K562 (cell line): ENCODE results near the gene ELL3. TPM values are rescaled to one million over a fixed set of nuclear protein-coding genes. Genes with fewer than 3 reads are reported as not detected.
A peak's percentile ranks its signal among the peaks of the same experiment; 100 is the strongest.

ENCODE experiments used
- ATAC-seq: fragments of 200-7000 bp; cut with Tn5 transposase; 3 replicates; pipeline ENCODE4 v1.9.1; 2020; ENCODE audit warnings: moderate library complexity
- BruUV-seq: library from RNA; stranded (reverse); fragments of 400-500 nt; replicated peaks from 2 replicates; lab custom pipeline; 2021; lab: Mats Ljungman, UMichigan
- CTCF ChIA-PET: fragments of 300-600 bp; formaldehyde crosslinking; extraction: SDS; loops from one replicate; lab custom pipeline; 2021; ENCODE audit warnings: low intra/inter-chr PET ratio; lab: Yijun Ruan, JAX
- POLR2A ChIA-PET: fragments of 300-600, 350-650 bp; sonication (Branson Sonifier 250); formaldehyde crosslinking; extraction: SDS; loops from one replicate; lab custom pipeline; 2021; ENCODE audit warnings: antibody characterized with exemption, inconsistent platforms; lab: Yijun Ruan, JAX
- DNase-seq, 4 experiments: peaks; one replicate each; pipeline versions ENCODE4 v3.0.0 to v3.0.0-alpha.2; 2011 to 2018; ENCODE audit warnings: low spot score in 3 of 4, mixed read lengths in 3 of 4; ENCODE audit errors: extremely low read depth in 1 of 4
- FAIRE-seq: peaks from 2 replicates; lab custom pipeline; 2011; peaks lifted over from hg19 to GRCh38; lab: Jason Lieb, UNC
- H2AFZ ChIP-seq: 2 replicates; pipeline ENCODE4 v1.6.0; 2011; ENCODE audit warnings: low read depth, low read length, control low read depth, inconsistent platforms
- H3K27ac ChIP-seq: fragments of 200-600 bp; 3 replicates; pipeline ENCODE4 v1.8.0; 2011; ENCODE audit warnings: low read depth, mild to moderate bottlenecking, control low read depth, inconsistent platforms, low read length, moderate library complexity, mixed read lengths; ENCODE audit errors: extremely low read depth
- H3K27me3 ChIP-seq, 2 experiments: fragments of 300-600 bp in 1 of 2; 2 replicates in 1 of 2; 3 replicates in 1 of 2; pipeline versions ENCODE4 v1.6.0 to v1.8.0; 2011; ENCODE audit warnings: inconsistent platforms in 2 of 2, low read length in 2 of 2, mild to moderate bottlenecking in 1 of 2, mixed read lengths in 1 of 2, moderate library complexity in 1 of 2; ENCODE audit not compliant: control insufficient read depth in 2 of 2, insufficient read depth in 2 of 2
- H3K36me3 ChIP-seq: fragments of 300-600 bp; 3 replicates; pipeline ENCODE4 v1.8.0; 2011; ENCODE audit warnings: mild to moderate bottlenecking, low read length, inconsistent platforms; ENCODE audit not compliant: control insufficient read depth, insufficient read depth
- H3K4me1 ChIP-seq, 2 experiments: fragments of 200-600 bp in 1 of 2; replicated peaks in 1 of 2; 2 replicates in 1 of 2; 3 replicates in 1 of 2; pipeline versions ENCODE4 v1.5.1 to v1.8.0; 2011; ENCODE audit warnings: inconsistent platforms in 2 of 2, low read length in 2 of 2, mild to moderate bottlenecking in 1 of 2, mixed read lengths in 1 of 2, moderate library complexity in 1 of 2; ENCODE audit not compliant: control insufficient read depth in 2 of 2, insufficient read depth in 2 of 2
- H3K4me2 ChIP-seq: 2 replicates; pipeline ENCODE4 v1.6.1; 2011; ENCODE audit warnings: low read length, control low read depth, inconsistent platforms, mixed read lengths; ENCODE audit not compliant: insufficient read depth
- H3K4me3 ChIP-seq: fragments of 200-600 bp; sonication (generic), shearing (Covaris generic); 2 replicates; pipeline ENCODE4 v1.5.1; 2016; ENCODE audit warnings: control low read depth, inconsistent platforms
- H3K79me2 ChIP-seq: fragments of 200-600 bp; 3 replicates; pipeline ENCODE4 v1.8.0; 2011; ENCODE audit warnings: low read length, inconsistent platforms; ENCODE audit not compliant: control insufficient read depth, insufficient read depth
- H3K9ac ChIP-seq, 2 experiments: 2 replicates each; pipeline versions ENCODE4 v1.6.0 to v1.6.1; 2011; ENCODE audit warnings: low read depth in 2 of 2, low read length in 2 of 2, control low read depth in 1 of 2, inconsistent platforms in 1 of 2, mild to moderate bottlenecking in 1 of 2, mixed read lengths in 1 of 2; ENCODE audit not compliant: insufficient read depth in 1 of 2
- H3K9me1 ChIP-seq: one replicate; pipeline ENCODE4 v1.6.0; 2011; ENCODE audit warnings: inconsistent platforms, mild to moderate bottlenecking, low read length, moderate library complexity; ENCODE audit not compliant: control insufficient read depth, insufficient read depth
- H3K9me3 ChIP-seq: replicated peaks from 2 replicates; pipeline ENCODE4 v1.5.1; 2011; ENCODE audit warnings: low read depth, low read length, inconsistent platforms; ENCODE audit not compliant: control insufficient read depth, insufficient read depth
- H4K20me1 ChIP-seq: replicated peaks from 2 replicates; pipeline ENCODE4 v1.6.1; 2011; ENCODE audit warnings: low read length, inconsistent platforms, mixed read lengths; ENCODE audit not compliant: control insufficient read depth, insufficient read depth
- CBFA2T3 ChIP-seq: fragments of 450-650 bp; IDR thresholded peaks from 2 replicates; pipeline ENCODE4 v1.6.1; 2017
- CEBPG ChIP-seq, 3 experiments: fragments of 200-800 bp in 1 of 3; sonication (Bioruptor generic) in 1 of 3; sonication (generic) in 1 of 3; formaldehyde crosslinking in 1 of 3; IDR thresholded peaks in 2 of 3; conservative IDR thresholded peaks in 1 of 3; 2 replicates each; pipeline versions ENCODE4 v1.6.1 to v1.8.0; 2016 to 2022; ENCODE audit warnings: missing compliant biosample characterization in 2 of 3, missing genetic modification characterization in 2 of 3, mild to moderate bottlenecking in 1 of 3, missing genetic modification reagents in 1 of 3
- CREB5 ChIP-seq: fragments of 250-450 bp; sonication (Bioruptor Pico); IDR thresholded peaks from 2 replicates; pipeline ENCODE4 v1.5.0; 2020; ENCODE audit warnings: mild to moderate bottlenecking
- ELK3 ChIP-seq: fragments of 450-650 bp; formaldehyde crosslinking; IDR thresholded peaks from 2 replicates; pipeline ENCODE4 v1.4.0; 2020; ENCODE audit warnings: mild to moderate bottlenecking
- HSF4 ChIP-seq: fragments of 250-450 bp; sonication (Bioruptor Pico); IDR thresholded peaks from 2 replicates; pipeline ENCODE4 v2.1.2; 2022; ENCODE audit warnings: mild to moderate bottlenecking, moderate library complexity, borderline replicate concordance
- IRF1 ChIP-seq: sonication (generic); formaldehyde crosslinking; IDR thresholded peaks from 2 replicates; pipeline ENCODE4 v1.8.0; 2022; ENCODE audit warnings: missing genetic modification reagents, mild to moderate bottlenecking, borderline replicate concordance
- KDM5B ChIP-seq: fragments of 200-600 bp; sonication (generic); IDR thresholded peaks from 2 replicates; pipeline ENCODE4 v1.6.1; 2012; ENCODE audit warnings: low read depth, mild to moderate bottlenecking, moderate library complexity, low read length, control low read depth, inconsistent platforms; ENCODE audit not compliant: insufficient replicate concordance
- MAX ChIP-seq: sonication (generic); formaldehyde crosslinking; IDR thresholded peaks from 2 replicates; pipeline ENCODE4 v1.9.0; 2022; ENCODE audit warnings: mild to moderate bottlenecking, missing genetic modification reagents
- PHB ChIP-seq: fragments of 250-450 bp; sonication (Bioruptor Pico); IDR thresholded peaks from 2 replicates; pipeline ENCODE4 v1.5.0; 2021
- POLR2AphosphoS5 ChIP-seq: IDR thresholded peaks from 2 replicates; pipeline ENCODE4 v1.6.1; 2011; ENCODE audit warnings: mild to moderate bottlenecking, low read depth, low read length, moderate library complexity; ENCODE audit not compliant: control insufficient read depth, insufficient read depth
- SMAD2 ChIP-seq: fragments of 150-350 bp; IDR thresholded peaks from 2 replicates; pipeline ENCODE4 v1.6.1; 2014; ENCODE audit warnings: low read depth, mild to moderate bottlenecking, low read length
- SUPT5H ChIP-seq: fragments of 450-650 bp; IDR thresholded peaks from 2 replicates; pipeline ENCODE4 v1.6.1; 2016
- TRIM28 ChIP-seq: fragments of 450-650 bp; IDR thresholded peaks from 2 replicates; pipeline ENCODE4 v1.6.1; 2017
- XRCC4 ChIP-seq: IDR thresholded peaks from one replicate; pipeline ENCODE4 v1.6.1; 2011; ENCODE audit not compliant: insufficient read depth, insufficient read length; ENCODE audit errors: extremely low read depth
- ZBTB7A ChIP-seq: IDR thresholded peaks from 2 replicates; pipeline ENCODE4 v1.6.1; 2011; ENCODE audit warnings: low read depth, mild to moderate bottlenecking, low read length, moderate library complexity, borderline replicate concordance; ENCODE audit not compliant: control insufficient read depth
- ZNF764 ChIP-seq: fragments of 250-450 bp; sonication (Bioruptor Pico); IDR thresholded peaks from 2 replicates; pipeline ENCODE4 v1.4.0; 2020; ENCODE audit warnings: low read depth, mild to moderate bottlenecking, moderate library complexity
- ZNF780A ChIP-seq: fragments of 250-450 bp; sonication (Bioruptor Pico); IDR thresholded peaks from 2 replicates; pipeline ENCODE4 v1.5.0; 2021; ENCODE audit warnings: mild to moderate bottlenecking
- WGBS: fragments of 100-300 bp; shearing (Covaris generic); methylation state at CpG from one replicate; pipeline ENCODE4 v1.1.6; 2016; ENCODE audit warnings: low coverage, mixed read lengths; ENCODE audit not compliant: insufficient coverage; ENCODE audit errors: missing lambda C conversion rate; 5-methylcytosine and 5-hydroxymethylcytosine counted together
- in situ Hi-C: fragments of 300-500 bp; cut with MboI; formaldehyde crosslinking; loops from 4 replicates; pipeline ENCODE4 v1.15.0; 2018; ENCODE audit warnings: inconsistent platforms, mixed read lengths
- intact Hi-C: fragments of 100-400 bp; cut with micrococcal nuclease; formaldehyde crosslinking; loops from 2 replicates; pipeline ENCODE4 v1.14.2; 2022
- polyA plus RNA-seq, 8 experiments: library from polyadenylated mRNA; depleted of rRNA in 4 of 8; stranded (reverse) in 5 of 8; unstranded in 3 of 8; fragments of >200 nt; fragmentation: Nextera tagmentation in 2 of 8; fragmentation: Illumina TruSeq in 1 of 8; extraction: Ambion mirVana in 2 of 8; extraction: Trizol in 1 of 8; gene quantifications; 2 replicates each; pipeline versions ENCODE4 v1.2.1 to v1.2.3, GENCODE V29; 2011 to 2014; ENCODE audit warnings: inconsistent platforms in 1 of 8, missing spikeins in 1 of 8
- total RNA-seq, 7 experiments: library from RNA; depleted of rRNA in 6 of 7; stranded (reverse); fragments of >200 nt in 6 of 7; fragmentation: Illumina TruSeq in 2 of 7; extraction: Trizol in 2 of 7; gene quantifications; 2 replicates each; pipeline versions ENCODE4 v1.2.1 to v1.2.3, GENCODE V29; 2011 to 2021; ENCODE audit warnings: low replicate concordance in 1 of 7

ELL3 gene
- total and polyA plus RNA-seq, 9 of the 15 experiments (the other 6 are each of a cell fraction or from before 2014, with no cell fraction given): 0.80 to 5.2 (median 2.6) TPM

- intact Hi-C loops: no loop called here
- TF ChIP-seq PHB: no peak
- no peak for TF ChIP-seq HSF4 (CRISPR knock-in tag)
- TF ChIP-seq XRCC4: no peak
- TF ChIP-seq ZBTB7A: peak; percentile 44; the same call in 1 of the 2 replicates
- TF ChIP-seq KDM5B: peak; percentile 4
- TF ChIP-seq SMAD2: no peak
- TF ChIP-seq MAX: peak; percentile 54; the same call in 1 of the 2 replicates
- no peak for TF ChIP-seq ZNF780A
- no peak for TF ChIP-seq IRF1 (CRISPR knock-in tag)
- no peak for TF ChIP-seq CREB5 (CRISPR knock-in tag)
- TF ChIP-seq SUPT5H: 0 out of 2 replicates have a peak, but pooled peaks have one; percentile 10
- no peak for TF ChIP-seq TRIM28
- TF ChIP-seq CBFA2T3: peak; percentile 31; the same call in 1 of the 2 replicates
- peak; percentile 39; the same call in 1 of the 2 replicates for TF ChIP-seq POLR2AphosphoS5
- no peak for TF ChIP-seq ELK3 (CRISPR knock-in tag)
- no peak for TF ChIP-seq ZNF764 (CRISPR knock-in tag)
- TF ChIP-seq CEBPG (CRISPR knock-in tag; IDR thresholded peaks at IDR 0.05): 0 out of 2 replicates have a peak, but pooled peaks have one; percentile 0
- no peak for TF ChIP-seq CEBPG (tag; conservative IDR thresholded peaks at IDR 0.05 in 1 of 2, IDR thresholded peaks at IDR 0.05 in 1 of 2)
These were observed 22.6 kb upstream of the ELL3 start for GRCh38 chr15:43799209-43799944.

More at GRCh38 chr15:43799209-43799944, 22.6 kb upstream of the ELL3 start:
- H3K9ac ChIP-seq: peak overlapping the region in 1 of 2 experiments; percentile 92; a peak in 1 of 4 replicates
- peak overlapping the region; percentile 81 for H3K27ac ChIP-seq
- H3K9me3 ChIP-seq: no peaks in the 10 kb centered on the region
- no peak overlapping the region for H3K4me3 ChIP-seq
- in situ Hi-C loops: no loop called here
- ATAC-seq: 0 out of 3 replicates have a peak, but pooled peaks have one; percentile 3
- H4K20me1 ChIP-seq: 0 out of 2 replicates have a peak, but pooled peaks cover 4% of the 10 kb centered on the region
- no peak overlapping the region for H2AFZ ChIP-seq
- peaks cover 80% of the 10 kb centered on the region for H3K36me3 ChIP-seq
- BruUV-seq: no TSS peak
- CTCF ChIA-PET: no interaction called here
- H3K4me2 ChIP-seq: peak overlapping the region; percentile 100; the same call in 1 of the 2 replicates
- H3K27me3 ChIP-seq: no peaks in the 10 kb centered on the region
- peak in 2 of 4 experiments; percentile 26 to 43 for DNase-seq
- H3K4me1 ChIP-seq: peaks cover 21 to 32% of the 10 kb centered on the region in 2 experiments
- peaks cover 32% of the 10 kb centered on the region for H3K79me2 ChIP-seq
- POLR2A ChIA-PET: interaction anchor here (0.6 to 3.7 kb wide), 5 partner anchors 9 to 284 kb away, joined by 3 to 29 read pairs (median 4); partner anchors contain the start of gene SERF2
- WGBS: 66% methylated on average over 16 of the region's 16 CpGs
- FAIRE-seq: no peak
- peaks cover 11% of the 10 kb centered on the region for H3K9me1 ChIP-seq
